GM12865 (cell line): Measurements from ENCODE around the gene PNMA6E.
A peak's percentile ranks its signal among the peaks of the same experiment; 100 is the strongest.
"Not testable (repeated sequence)": the region's sequence is repeated elsewhere in the genome, so short reads cannot be mapped to it uniquely, and the experiment has no call there.

ENCODE experiments used
- DNase-seq: peaks from one replicate; pipeline ENCODE4 v3.0.0; 2010; ENCODE audit warnings: low read depth
- H3K4me3 ChIP-seq: 2 replicates; pipeline ENCODE4 v1.5.1; 2011; ENCODE audit warnings: mild to moderate bottlenecking, low read depth, low read length, control low read depth
- CTCF ChIP-seq: IDR thresholded peaks from 2 replicates; pipeline ENCODE4 v1.5.1; 2011; ENCODE audit warnings: low read length, control low read depth, low read depth, inconsistent platforms; ENCODE audit not compliant: insufficient read depth; ENCODE audit errors: missing control alignments

The PNMA6E gene

DNA sequence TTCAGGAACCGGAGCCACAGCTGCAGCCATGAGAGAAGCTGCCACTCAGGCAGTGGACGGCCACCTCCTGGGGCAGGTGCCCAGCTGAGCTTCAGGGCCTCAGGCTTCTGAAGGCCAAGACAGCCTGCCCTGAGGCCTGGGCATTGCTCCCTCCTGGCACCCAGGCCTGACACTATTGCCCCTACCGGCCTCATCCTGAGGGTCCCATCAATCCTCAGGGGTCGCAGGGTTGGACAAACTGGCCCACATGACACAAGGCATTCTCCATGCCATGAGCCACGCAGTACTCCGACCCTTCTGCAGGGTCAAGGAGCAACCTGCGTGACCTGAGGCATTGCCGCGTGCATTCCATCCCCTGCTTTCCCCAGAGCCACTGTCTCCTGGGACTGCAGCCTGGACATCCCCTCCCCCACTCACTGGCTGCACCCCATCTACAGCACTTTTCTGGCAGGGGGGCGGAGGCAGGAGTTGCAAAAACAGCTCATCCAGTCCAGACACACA lies 7.1 kb upstream of the PNMA6E start:
- no peak for TF ChIP-seq CTCF
- DNase-seq = no peak
- H3K4me3 ChIP-seq = no peak overlapping the region

- no peak for TF ChIP-seq CTCF
- DNase-seq = no peak
- H3K4me3 ChIP-seq = no peak overlapping the region
Measured at GRCh38 chrX:153407736-153408135, 6.6 kb upstream of the PNMA6E start.

DNA sequence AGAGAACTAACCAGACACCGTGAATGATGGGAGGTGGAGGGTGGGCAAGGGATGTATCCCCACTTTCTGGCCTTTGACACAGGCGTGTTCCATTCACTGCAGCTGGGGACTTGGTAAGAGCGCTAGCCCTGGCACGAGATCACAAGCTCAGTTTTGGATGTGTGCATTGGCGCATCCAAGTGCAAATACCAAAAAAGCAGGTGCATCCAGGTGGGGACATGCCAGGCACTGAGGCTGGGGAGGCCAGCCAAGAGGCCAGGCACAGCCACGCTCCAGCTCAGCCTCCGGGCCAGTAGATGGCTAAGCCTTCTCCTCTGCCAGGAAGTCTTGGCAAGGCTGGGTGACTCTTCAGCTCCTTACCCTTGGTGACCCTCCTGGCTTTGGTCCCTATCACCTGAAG lies 5.8 kb upstream of the PNMA6E start:
- H3K4me3 ChIP-seq = no peak overlapping the region
- no peak for DNase-seq
- TF ChIP-seq CTCF = no peak

DNA sequence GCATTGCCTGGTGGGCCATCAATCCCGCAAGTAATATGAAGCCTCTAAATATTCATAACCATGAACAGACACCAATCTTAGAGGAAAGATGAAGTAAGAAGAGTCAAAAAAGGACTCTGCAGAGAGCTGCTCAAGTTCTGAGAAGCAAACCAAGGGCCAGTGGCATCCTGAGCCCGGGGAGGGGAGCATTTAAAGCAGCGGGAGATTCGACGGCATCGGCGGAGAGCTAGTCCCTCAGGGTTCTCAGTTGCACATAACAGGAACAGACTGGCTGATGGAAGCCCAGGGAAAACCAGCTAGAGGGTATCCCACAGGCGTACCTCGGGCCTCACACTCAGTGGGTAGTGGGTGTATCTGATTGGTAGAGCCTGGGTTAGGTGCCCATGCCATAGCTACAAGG lies 4.9 kb upstream of the PNMA6E start:
- DNase-seq = no peak
- no peak overlapping the region for H3K4me3 ChIP-seq
- no peak for TF ChIP-seq CTCF

DNA sequence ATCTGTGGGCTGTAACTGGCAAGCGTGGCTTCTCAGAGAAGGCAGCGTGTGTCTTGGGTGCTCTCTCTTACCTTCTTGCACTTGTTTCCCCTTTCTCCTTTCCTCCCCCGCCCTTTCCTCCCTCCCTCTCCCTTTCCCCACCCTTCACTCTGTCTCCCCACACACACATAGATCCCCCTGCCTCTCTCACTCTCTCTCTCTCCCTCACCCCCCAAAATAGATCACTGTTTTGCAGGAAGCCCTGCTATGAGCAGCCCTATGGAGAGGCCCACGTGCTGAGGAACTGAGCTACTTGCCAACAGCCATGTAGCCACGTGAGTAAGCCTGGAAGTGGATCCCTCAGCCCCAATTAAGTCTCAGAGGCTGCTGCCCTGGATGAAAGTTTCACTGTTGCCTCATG lies 4.3 kb upstream of the PNMA6E start:
- DNase-seq = no peak
- no peak overlapping the region for H3K4me3 ChIP-seq
- no peak for TF ChIP-seq CTCF

DNA sequence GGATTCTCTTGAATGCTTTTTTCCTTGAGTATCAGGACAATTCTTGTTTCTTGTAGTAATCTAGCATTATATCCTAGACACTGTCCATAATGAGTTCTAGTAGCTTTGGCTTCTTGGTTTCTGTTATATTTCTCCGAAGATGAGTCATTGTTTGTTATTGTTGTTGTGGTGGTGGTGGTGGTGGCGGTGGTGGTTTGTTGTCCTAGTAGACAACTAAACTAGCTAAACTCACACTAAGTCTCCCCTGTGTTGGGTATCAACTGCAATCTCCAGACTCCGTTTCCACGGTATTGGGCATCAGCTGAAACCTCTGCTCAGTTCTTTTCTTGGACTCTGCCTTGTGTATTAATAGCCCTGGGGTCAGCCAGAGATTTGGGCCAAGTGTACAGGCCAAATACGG lies 3.2 kb upstream of the PNMA6E start:
- H3K4me3 ChIP-seq, DNase-seq: not testable (repeated sequence)

GRCh38 chrX:153400146-153401132 lies 711 bp downstream of the PNMA6E start:
- TF ChIP-seq CTCF = peak; percentile 88
- no peak overlapping the region for H3K4me3 ChIP-seq
- DNase-seq = peak; percentile 55
